Smooth muscle cell (in vitro differentiated cells): ENCODE data around the gene SLC44A5. TPM values are rescaled to one million over a fixed set of nuclear protein-coding genes. Genes with fewer than 3 reads are reported as not detected.

Source experiments
- DNase-seq: peaks from one replicate; lab custom pipeline; 2025; ENCODE audit not compliant: unreplicated experiment; lab: John Stamatoyannopoulos, UW
- H2AFZ ChIP-seq: fragments of 200-600 bp; sonication (generic); 2 replicates; pipeline ENCODE4 v1.6.0; 2016; ENCODE audit warnings: antibody characterized with exemption, low read depth, mild to moderate bottlenecking
- H3F3A ChIP-seq: fragments of 200-600 bp; sonication (generic); 2 replicates; pipeline ENCODE4 v1.6.0; 2017; ENCODE audit warnings: antibody characterized with exemption, low read depth
- H3K27ac ChIP-seq: fragments of 200-600 bp; sonication (generic); 2 replicates; pipeline ENCODE4 v1.5.1; 2016; ENCODE audit warnings: low read depth, mild to moderate bottlenecking
- H3K27me3 ChIP-seq: fragments of 200-600 bp; sonication (generic); 2 replicates; pipeline ENCODE4 v1.6.1; 2016; ENCODE audit warnings: low read depth, mild to moderate bottlenecking
- H3K36me3 ChIP-seq: fragments of 200-600 bp; sonication (generic); 2 replicates; pipeline ENCODE4 v1.5.1; 2016; ENCODE audit warnings: low read depth
- H3K4me1 ChIP-seq: fragments of 200-600 bp; sonication (generic); 2 replicates; pipeline ENCODE4 v1.5.1; 2016; ENCODE audit warnings: low read depth
- H3K4me2 ChIP-seq: fragments of 200-600 bp; sonication (generic); 2 replicates; pipeline ENCODE4 v1.6.0; 2016; ENCODE audit warnings: mild to moderate bottlenecking
- H3K4me3 ChIP-seq: fragments of 200-600 bp; sonication (generic); 2 replicates; pipeline ENCODE4 v1.5.1; 2016; ENCODE audit warnings: mild to moderate bottlenecking
- H3K79me2 ChIP-seq: fragments of 200-600 bp; sonication (generic); 2 replicates; pipeline ENCODE4 v1.6.0; 2016; ENCODE audit warnings: low read depth, mild to moderate bottlenecking
- H3K9ac ChIP-seq: fragments of 200-600 bp; sonication (generic); 2 replicates; pipeline ENCODE4 v1.6.0; 2016; ENCODE audit warnings: low read depth
- H3K9me3 ChIP-seq: fragments of 200-600 bp; sonication (generic); replicated peaks from 2 replicates; pipeline ENCODE4 v1.5.1; 2016; ENCODE audit warnings: low read depth
- H4K20me1 ChIP-seq: fragments of 200-600 bp; sonication (generic); 2 replicates; pipeline ENCODE4 v1.6.0; 2016; ENCODE audit warnings: low read depth
- WGBS: methylation state at CpG from one replicate; pipeline ENCODE4 v1.1.7; 2016; ENCODE audit warnings: low lambda C conversion rate; 5-methylcytosine and 5-hydroxymethylcytosine counted together
- polyA plus RNA-seq: library from polyadenylated mRNA; unstranded; fragments of >200 nt; fragmentation: Nextera tagmentation; extraction: Ambion mirVana; gene quantifications from 2 replicates; pipeline ENCODE4 v1.2.1, GENCODE V29; 2016
- total RNA-seq: library from RNA; depleted of rRNA; stranded (reverse); fragments of >200 nt; gene quantifications from 2 replicates; pipeline ENCODE4 v1.2.3, GENCODE V29; 2014
- TF ChIP-seq, protein P1 (sequence below): fragments of 200-600 bp; sonication (generic); IDR thresholded peaks from 2 replicates; pipeline ENCODE4 v1.5.1; 2017; ENCODE audit warnings: borderline replicate concordance, mild to moderate bottlenecking, antibody characterized with exemption; ENCODE audit not compliant: insufficient read depth, poor library complexity, severe bottlenecking

SLC44A5 gene
- total and polyA plus RNA-seq, 2 experiments from 2014 or later = 0.89 to 4.4 TPM

DNA sequence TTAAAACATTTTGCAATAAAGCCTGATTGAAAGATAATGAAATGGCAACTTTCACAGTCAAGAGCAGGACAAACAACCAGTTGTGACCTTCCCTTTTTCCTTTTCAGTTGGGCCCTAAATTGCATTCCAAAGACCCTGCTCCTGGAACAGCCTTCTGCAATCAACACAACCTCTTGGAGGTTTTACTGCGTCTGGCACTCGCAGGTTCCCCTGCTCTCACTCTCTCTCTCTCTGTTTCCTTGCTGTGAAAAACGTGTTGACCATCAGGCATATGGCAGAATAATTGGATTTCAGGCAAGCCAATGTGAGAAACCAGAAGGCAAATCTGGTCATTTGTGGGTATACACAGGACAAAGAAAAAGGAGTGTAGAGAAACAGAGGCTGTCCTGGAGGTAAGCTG lies 23.2 kb downstream of the SLC44A5 start:
- H3K79me2 ChIP-seq = no peaks in the 10 kb centered on the region
- H2AFZ ChIP-seq = no peak overlapping the region
- WGBS = 48% methylated on average over 3 of the region's 3 CpGs
- no peak overlapping the region for H3K4me3 ChIP-seq
- no peaks in the 10 kb centered on the region for H3K4me1 ChIP-seq
- H3K36me3 ChIP-seq = no peaks in the 10 kb centered on the region
- DNase-seq = no peak
- H3K27ac ChIP-seq = no peak overlapping the region
- no peak overlapping the region for H3K9ac ChIP-seq
- H3K4me2 ChIP-seq = no peak overlapping the region
- no peaks in the 10 kb centered on the region for H3K9me3 ChIP-seq
- TF ChIP-seq, protein P1, sequence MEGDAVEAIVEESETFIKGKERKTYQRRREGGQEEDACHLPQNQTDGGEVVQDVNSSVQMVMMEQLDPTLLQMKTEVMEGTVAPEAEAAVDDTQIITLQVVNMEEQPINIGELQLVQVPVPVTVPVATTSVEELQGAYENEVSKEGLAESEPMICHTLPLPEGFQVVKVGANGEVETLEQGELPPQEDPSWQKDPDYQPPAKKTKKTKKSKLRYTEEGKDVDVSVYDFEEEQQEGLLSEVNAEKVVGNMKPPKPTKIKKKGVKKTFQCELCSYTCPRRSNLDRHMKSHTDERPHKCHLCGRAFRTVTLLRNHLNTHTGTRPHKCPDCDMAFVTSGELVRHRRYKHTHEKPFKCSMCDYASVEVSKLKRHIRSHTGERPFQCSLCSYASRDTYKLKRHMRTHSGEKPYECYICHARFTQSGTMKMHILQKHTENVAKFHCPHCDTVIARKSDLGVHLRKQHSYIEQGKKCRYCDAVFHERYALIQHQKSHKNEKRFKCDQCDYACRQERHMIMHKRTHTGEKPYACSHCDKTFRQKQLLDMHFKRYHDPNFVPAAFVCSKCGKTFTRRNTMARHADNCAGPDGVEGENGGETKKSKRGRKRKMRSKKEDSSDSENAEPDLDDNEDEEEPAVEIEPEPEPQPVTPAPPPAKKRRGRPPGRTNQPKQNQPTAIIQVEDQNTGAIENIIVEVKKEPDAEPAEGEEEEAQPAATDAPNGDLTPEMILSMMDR = no peak
- no peaks in the 10 kb centered on the region for H3K27me3 ChIP-seq
- no peaks in the 10 kb centered on the region for H4K20me1 ChIP-seq
- H3F3A ChIP-seq = no peaks in the 10 kb centered on the region

DNA sequence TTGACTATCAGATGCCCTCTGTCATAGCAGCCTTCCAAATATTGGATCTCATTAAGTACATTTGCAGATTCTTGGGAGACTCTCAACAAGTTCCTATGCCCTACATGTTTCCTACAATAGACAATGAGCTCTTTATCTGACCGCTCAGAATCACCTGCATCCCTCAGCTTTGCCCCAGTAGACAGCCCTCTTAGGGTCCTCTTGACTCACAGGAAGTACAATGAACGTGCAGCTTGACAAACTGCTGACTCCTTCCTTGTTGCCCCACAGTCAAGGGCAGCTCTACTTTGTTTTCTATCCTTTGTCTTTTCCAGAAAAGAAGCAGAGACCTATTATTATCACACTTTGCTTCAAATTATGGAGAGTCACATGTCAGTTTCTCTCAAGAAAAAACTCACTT lies 27.6 kb downstream of the SLC44A5 start:
- H3F3A ChIP-seq = no peaks in the 10 kb centered on the region
- no peaks in the 10 kb centered on the region for H4K20me1 ChIP-seq
- no peaks in the 10 kb centered on the region for H3K79me2 ChIP-seq
- H3K4me3 ChIP-seq = no peak overlapping the region
- WGBS = 79% methylated on average over 2 of the region's 2 CpGs
- H3K9me3 ChIP-seq = no peaks in the 10 kb centered on the region
- H3K27ac ChIP-seq = no peak overlapping the region
- H3K4me2 ChIP-seq = no peak overlapping the region
- H3K4me1 ChIP-seq = no peaks in the 10 kb centered on the region
- DNase-seq = no peak
- H3K27me3 ChIP-seq = no peaks in the 10 kb centered on the region
- no peak overlapping the region for H3K9ac ChIP-seq
- no peak overlapping the region for H2AFZ ChIP-seq
- no peaks in the 10 kb centered on the region for H3K36me3 ChIP-seq
- TF ChIP-seq, protein P1 = no peak

DNA sequence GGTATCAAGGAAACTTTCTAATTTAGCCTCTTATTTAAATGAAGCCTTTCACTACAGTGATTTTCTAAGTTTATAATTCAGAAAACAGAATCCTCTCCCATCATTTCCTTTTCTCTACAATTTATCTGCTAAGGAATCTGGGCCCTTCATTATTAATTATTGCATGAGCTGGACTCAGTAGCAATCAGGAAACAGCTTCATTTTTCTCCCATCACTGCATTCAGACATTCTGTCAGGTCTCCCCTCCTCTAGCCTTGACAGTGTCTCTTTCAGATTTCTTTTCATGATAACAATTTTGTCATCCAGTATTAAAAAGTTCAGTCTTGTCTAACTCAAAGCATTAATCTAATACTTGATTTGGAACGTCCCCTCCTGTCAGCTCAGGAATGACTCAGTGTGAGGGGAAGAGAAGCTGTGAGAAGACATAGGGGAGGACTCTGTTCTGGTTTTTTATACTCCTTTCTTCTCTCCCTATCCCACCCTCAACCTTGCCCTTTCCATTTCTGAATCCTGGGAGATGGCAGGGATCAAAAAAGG lies 28.1 kb downstream of the SLC44A5 start:
- whole genome bisulfite sequencing = 93% methylated on average over 1 of the region's 1 CpG
- TF ChIP-seq, protein P1 = no peak
- no peak for DNase-seq
- Histone ChIP-seq H3F3A (no peaks in the 10 kb centered on the region), H4K20me1 (no peaks in the 10 kb centered on the region), H3K9ac (no peak overlapping the region), H3K79me2 (no peaks in the 10 kb centered on the region), H3K27ac (no peak overlapping the region), H3K4me1 (no peaks in the 10 kb centered on the region), H3K9me3 (no peaks in the 10 kb centered on the region), H3K4me3 (no peak overlapping the region), H2AFZ (no peak overlapping the region), H3K36me3 (no peaks in the 10 kb centered on the region), H3K4me2 (no peak overlapping the region), H3K27me3 (no peaks in the 10 kb centered on the region)

DNA sequence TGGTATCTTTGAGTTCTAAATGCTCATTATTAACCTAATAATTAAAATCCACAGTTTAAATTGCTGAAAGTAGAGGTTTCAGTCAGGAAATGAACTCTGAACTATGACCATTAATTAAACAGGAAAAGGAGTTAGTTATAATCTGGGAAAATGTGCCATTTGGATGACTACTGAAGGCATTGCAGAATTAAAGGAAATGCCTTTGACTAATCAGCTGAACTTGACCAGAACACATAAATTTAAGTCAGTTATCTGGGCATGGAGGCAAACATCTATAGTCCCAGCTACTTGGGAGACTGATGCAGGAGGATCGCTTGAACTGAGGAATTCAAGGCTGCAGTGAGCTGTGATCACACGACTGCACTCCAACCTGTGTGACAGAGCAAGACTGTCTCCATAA lies 31.9 kb downstream of the SLC44A5 start:
- H3K36me3 ChIP-seq = no peaks in the 10 kb centered on the region
- H3K27ac ChIP-seq = no peak overlapping the region
- H4K20me1 ChIP-seq = no peaks in the 10 kb centered on the region
- no peaks in the 10 kb centered on the region for H3F3A ChIP-seq
- no peaks in the 10 kb centered on the region for H3K79me2 ChIP-seq
- H3K4me2 ChIP-seq = no peak overlapping the region
- no peaks in the 10 kb centered on the region for H3K9me3 ChIP-seq
- no peak overlapping the region for H3K4me3 ChIP-seq
- WGBS = 41% methylated on average over 2 of the region's 2 CpGs
- no peak overlapping the region for H3K9ac ChIP-seq
- H3K4me1 ChIP-seq = no peaks in the 10 kb centered on the region
- DNase-seq = no peak
- no peak overlapping the region for H2AFZ ChIP-seq
- H3K27me3 ChIP-seq = no peaks in the 10 kb centered on the region
- TF ChIP-seq, protein P1 = no peak
